Activated T-helper 1 cell treated with anti-CD3 and anti-CD28 coated beads, Interleukin-12 subunit alpha, Interleukin-12 subunit beta, Interleukin-2, Interleukin-4 antibody, amounts not matched to agents 30 ng/mL and 10 ng/mL and 1 ng/mL, durations not matched to agents 14 hours and 24 hours and 36 hours (primary cell): ENCODE results near the gene TBATA. TPM values are rescaled to one million over a fixed set of nuclear protein-coding genes. Genes with fewer than 3 reads are reported as not detected.

Source experiments
- DNase-seq: peaks from one replicate; pipeline ENCODE4 v3.0.0; 2021; ENCODE audit warnings: low spot score
- H3K27ac Mint-ChIP-seq: one replicate; pipeline ENCODE4 v1.8.0; 2021; ENCODE audit warnings: mild to moderate bottlenecking, mixed read lengths
- H3K27me3 Mint-ChIP-seq: one replicate; pipeline ENCODE4 v1.8.0; 2022; ENCODE audit warnings: mild to moderate bottlenecking, moderate library complexity, mixed read lengths; ENCODE audit not compliant: insufficient read depth
- H3K36me3 Mint-ChIP-seq: one replicate; pipeline ENCODE4 v1.8.0; 2021; ENCODE audit warnings: low read depth, mixed read lengths
- H3K4me1 Mint-ChIP-seq: one replicate; pipeline ENCODE4 v1.8.0; 2021; ENCODE audit warnings: low read depth, mixed read lengths
- H3K4me3 Mint-ChIP-seq: one replicate; pipeline ENCODE4 v1.8.0; 2021; ENCODE audit warnings: mild to moderate bottlenecking, moderate library complexity, mixed read lengths
- H3K9me3 Mint-ChIP-seq: one replicate; pipeline ENCODE4 v1.8.0; 2021; ENCODE audit warnings: mixed read lengths
- intact Hi-C: fragments of 100-400 bp; cut with micrococcal nuclease; formaldehyde crosslinking; loops from one replicate; pipeline ENCODE4 v1.15.1; 2024
- total RNA-seq: library from RNA; stranded (reverse); gene quantifications from 2 replicates; pipeline ENCODE4 v1.2.3, GENCODE V29; 2022

The TBATA gene
- total RNA-seq, 1 donor from 2014 or later: not detected

GRCh38 chr10:70816220-70816894 is 31.2 kb upstream of the TBATA start:
- Mint-ChIP-seq H3K4me1 (peaks cover 35% of the 10 kb centered on the region), H3K36me3 (peaks cover 23% of the 10 kb centered on the region), H3K27me3 (no peaks in the 10 kb centered on the region), H3K9me3 (no peaks in the 10 kb centered on the region), H3K27ac (peak overlapping the region; percentile 76), H3K4me3 (peak overlapping the region; percentile 94)
- intact Hi-C loops: loop anchor here (1.0 to 5.0 kb wide), 3 partner anchors 17 to 198 kb away; no protein-coding TSS in a partner anchor
- DNase-seq: peak; percentile 19

DNA sequence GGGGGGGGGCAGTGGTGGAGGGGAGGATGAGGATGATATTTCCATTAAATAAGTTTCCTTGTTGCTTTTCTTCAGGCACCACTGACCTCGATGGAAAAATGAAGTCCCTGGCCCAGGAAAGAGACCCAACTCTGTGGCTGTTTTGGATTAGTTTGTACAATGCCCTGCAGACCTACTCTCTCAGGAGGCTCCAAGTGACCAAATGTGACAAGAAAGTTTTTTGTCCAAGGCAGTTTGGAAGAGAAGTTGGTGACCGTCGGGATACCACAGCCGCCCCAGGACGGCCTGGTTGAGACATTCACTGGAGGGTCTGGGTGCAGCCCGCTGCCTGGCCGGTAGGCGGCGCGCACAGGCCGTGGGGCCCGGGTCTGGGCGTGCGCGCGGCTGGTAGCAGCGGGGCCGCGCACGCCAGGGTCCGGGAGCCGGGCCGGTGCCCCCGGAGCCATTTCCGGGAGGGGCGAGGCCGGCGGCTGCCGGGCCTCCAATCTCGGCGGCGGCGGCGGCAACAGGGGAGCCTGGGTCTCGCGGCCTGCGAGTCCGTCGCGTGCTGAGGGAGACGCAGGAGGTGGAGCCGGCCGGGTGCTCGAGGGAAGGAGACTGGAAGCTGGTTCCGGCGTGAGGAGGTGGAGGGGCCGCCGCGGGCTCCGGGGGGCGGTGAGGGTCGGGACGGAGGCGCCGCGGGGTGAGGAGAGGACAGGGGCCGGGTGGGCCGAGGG is 30.5 kb upstream of the TBATA start, which contains the start of gene SGPL1:
Gene SGPL1 (plus strand): TSS at position 445 of the 716 bp plus-strand sequence. CDS start 906 bp downstream, outside the sequence.
- Mint-ChIP-seq H3K27me3 (no peaks in the 10 kb centered on the region), H3K4me1 (peaks cover 28% of the 10 kb centered on the region), H3K4me3 (peak within 1 kb of the TSS; percentile 94), H3K36me3 (peaks cover 20% of the 10 kb centered on the region), H3K27ac (peak within 1 kb of the TSS; percentile 76), H3K9me3 (no peaks in the 10 kb centered on the region)
- intact Hi-C loops: loop anchor here (1.0 to 5.0 kb wide), 5 partner anchors 18 to 265 kb away; no protein-coding TSS in a partner anchor
- peak; percentile 80 for DNase-seq

- peaks cover 13% of the 10 kb centered on the region for H3K36me3 Mint-ChIP-seq
- H3K4me1 Mint-ChIP-seq: peaks cover 21% of the 10 kb centered on the region
- intact Hi-C loops: no loop called here
- peak overlapping the region; percentile 52 for H3K27ac Mint-ChIP-seq
- H3K9me3 Mint-ChIP-seq: no peaks in the 10 kb centered on the region
- peak overlapping the region; percentile 45 for H3K4me3 Mint-ChIP-seq
- no peak for DNase-seq
- no peaks in the 10 kb centered on the region for H3K27me3 Mint-ChIP-seq
These were observed 28.9 kb upstream of the TBATA start for GRCh38 chr10:70814126-70814525.

GRCh38 chr10:70812814-70813213 is 27.6 kb upstream of the TBATA start:
- intact Hi-C loops: no loop called here
- Mint-ChIP-seq H3K4me3 (no peak overlapping the region), H3K4me1 (peaks cover 14% of the 10 kb centered on the region), H3K27ac (no peak overlapping the region), H3K36me3 (peaks cover 9% of the 10 kb centered on the region), H3K9me3 (no peaks in the 10 kb centered on the region), H3K27me3 (no peaks in the 10 kb centered on the region)
- no peak for DNase-seq

GRCh38 chr10:70811881-70812280 is 26.7 kb upstream of the TBATA start:
- DNase-seq: no peak
- intact Hi-C loops: no loop called here
- Mint-ChIP-seq H3K4me1 (peaks cover 6% of the 10 kb centered on the region), H3K9me3 (no peaks in the 10 kb centered on the region), H3K27ac (no peak overlapping the region), H3K4me3 (no peak overlapping the region), H3K36me3 (peaks cover 4% of the 10 kb centered on the region), H3K27me3 (no peaks in the 10 kb centered on the region)

- Mint-ChIP-seq H3K9me3 (no peaks in the 10 kb centered on the region), H3K27me3 (no peaks in the 10 kb centered on the region), H3K4me3 (no peak overlapping the region), H3K27ac (no peak overlapping the region), H3K4me1 (no peaks in the 10 kb centered on the region), H3K36me3 (no peaks in the 10 kb centered on the region)
- DNase-seq: no peak
- intact Hi-C loops: no loop called here
These were observed 25.8 kb upstream of the TBATA start for GRCh38 chr10:70810967-70811366.

- no peak for DNase-seq
- H3K27me3 Mint-ChIP-seq: peaks cover 3% of the 10 kb centered on the region
- no peak overlapping the region for H3K4me3 Mint-ChIP-seq
- intact Hi-C loops: no loop called here
- H3K9me3 Mint-ChIP-seq: no peaks in the 10 kb centered on the region
- no peak overlapping the region for H3K27ac Mint-ChIP-seq
- H3K36me3 Mint-ChIP-seq: no peaks in the 10 kb centered on the region
- no peaks in the 10 kb centered on the region for H3K4me1 Mint-ChIP-seq
These were observed 24.5 kb upstream of the TBATA start for GRCh38 chr10:70809726-70810125.

DNA sequence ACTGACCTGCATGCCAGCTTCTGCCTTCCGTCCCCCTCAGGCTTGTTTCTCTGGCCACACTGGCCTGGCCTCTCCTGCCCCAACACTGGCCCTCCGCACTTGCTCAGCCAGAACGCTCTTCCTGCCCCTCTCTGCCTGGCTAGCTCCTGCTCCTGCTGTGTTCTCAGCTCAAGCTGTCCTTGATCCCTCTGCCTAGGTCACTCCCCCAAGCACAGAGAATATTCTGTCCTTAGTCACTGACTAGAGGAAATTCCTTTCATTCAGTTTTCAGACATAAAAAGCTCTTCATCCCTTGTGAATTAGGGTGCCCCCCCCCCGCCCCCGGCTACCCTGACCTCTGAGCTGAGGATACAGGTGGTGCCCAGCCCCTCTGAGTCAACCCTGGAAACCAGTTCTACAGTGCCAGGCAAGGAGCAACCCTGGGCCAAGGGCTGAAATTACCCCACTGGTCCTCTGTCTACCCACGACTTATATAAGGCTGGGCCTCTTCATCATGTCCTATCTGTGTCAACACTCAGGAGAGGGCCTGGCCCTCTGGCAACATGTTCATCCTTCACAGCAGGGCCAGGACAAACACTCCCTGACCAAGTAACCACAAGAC is 23.9 kb upstream of the TBATA start:
- no peak overlapping the region for H3K4me3 Mint-ChIP-seq
- no peak overlapping the region for H3K27ac Mint-ChIP-seq
- peaks cover 3% of the 10 kb centered on the region for H3K27me3 Mint-ChIP-seq
- H3K36me3 Mint-ChIP-seq: no peaks in the 10 kb centered on the region
- no peak for DNase-seq
- H3K9me3 Mint-ChIP-seq: no peaks in the 10 kb centered on the region
- intact Hi-C loops: no loop called here
- no peaks in the 10 kb centered on the region for H3K4me1 Mint-ChIP-seq

- no peaks in the 10 kb centered on the region for H3K36me3 Mint-ChIP-seq
- no peak overlapping the region for H3K4me3 Mint-ChIP-seq
- no peak overlapping the region for H3K27ac Mint-ChIP-seq
- peaks cover 6% of the 10 kb centered on the region for H3K27me3 Mint-ChIP-seq
- no peaks in the 10 kb centered on the region for H3K4me1 Mint-ChIP-seq
- intact Hi-C loops: no loop called here
- DNase-seq: no peak
- H3K9me3 Mint-ChIP-seq: no peaks in the 10 kb centered on the region
These were observed 22.4 kb upstream of the TBATA start for GRCh38 chr10:70807556-70807955.

DNA sequence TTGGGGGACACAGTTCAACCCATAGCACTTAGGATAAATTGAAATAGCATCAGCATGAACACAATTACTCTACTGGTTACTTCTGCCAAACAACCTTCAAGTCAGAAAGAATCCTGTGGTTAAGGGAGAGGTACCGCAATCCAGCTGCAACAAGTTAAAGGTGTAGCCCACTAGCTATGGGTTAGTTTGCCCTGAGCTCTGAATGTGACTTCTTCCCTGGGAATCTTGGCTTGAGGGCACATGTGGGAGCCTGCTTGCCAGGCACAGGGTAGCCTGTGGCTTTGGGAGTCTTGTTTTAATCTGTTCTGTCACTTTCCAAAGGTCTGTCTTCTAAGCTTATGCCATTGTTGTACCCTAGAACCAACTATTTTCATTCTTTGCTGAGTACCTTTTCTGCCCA is 21.7 kb upstream of the TBATA start:
- no peak overlapping the region for H3K4me3 Mint-ChIP-seq
- no peaks in the 10 kb centered on the region for H3K4me1 Mint-ChIP-seq
- H3K9me3 Mint-ChIP-seq: no peaks in the 10 kb centered on the region
- DNase-seq: no peak
- H3K36me3 Mint-ChIP-seq: no peaks in the 10 kb centered on the region
- no peak overlapping the region for H3K27ac Mint-ChIP-seq
- intact Hi-C loops: no loop called here
- H3K27me3 Mint-ChIP-seq: peaks cover 12% of the 10 kb centered on the region

DNA sequence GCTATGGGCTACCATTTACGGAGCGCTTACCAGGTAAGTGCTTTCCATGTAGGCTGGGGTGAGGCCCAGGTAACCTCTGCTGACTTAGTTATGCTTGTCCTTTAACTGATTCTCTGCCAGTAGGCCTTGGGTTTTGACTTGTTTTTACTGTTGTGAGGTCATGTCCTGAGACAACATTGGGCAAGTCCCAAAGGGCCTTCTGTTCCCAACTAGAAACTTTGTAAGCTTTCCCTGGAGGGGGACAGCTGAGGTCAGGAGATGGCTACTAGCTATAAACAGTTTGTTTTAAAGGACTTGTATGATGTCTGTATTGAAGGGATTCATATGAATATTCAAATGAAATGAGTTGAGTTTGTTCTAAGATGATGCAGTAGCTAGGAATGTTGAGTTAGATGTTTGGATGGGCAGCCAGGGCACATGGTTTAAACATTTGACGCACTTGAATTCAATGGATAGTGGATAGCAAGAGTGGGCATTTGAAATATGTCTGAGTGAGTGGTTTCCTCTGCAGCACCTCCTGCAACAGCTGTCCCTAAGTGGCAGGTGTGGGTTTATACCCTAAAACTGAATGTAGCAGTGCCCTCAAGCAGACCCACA is 20.5 kb upstream of the TBATA start:
- intact Hi-C loops: no loop called here
- Mint-ChIP-seq H3K27me3 (peaks cover 17% of the 10 kb centered on the region), H3K4me3 (no peak overlapping the region), H3K27ac (no peak overlapping the region), H3K4me1 (no peaks in the 10 kb centered on the region), H3K36me3 (no peaks in the 10 kb centered on the region), H3K9me3 (no peaks in the 10 kb centered on the region)
- DNase-seq: no peak

DNA sequence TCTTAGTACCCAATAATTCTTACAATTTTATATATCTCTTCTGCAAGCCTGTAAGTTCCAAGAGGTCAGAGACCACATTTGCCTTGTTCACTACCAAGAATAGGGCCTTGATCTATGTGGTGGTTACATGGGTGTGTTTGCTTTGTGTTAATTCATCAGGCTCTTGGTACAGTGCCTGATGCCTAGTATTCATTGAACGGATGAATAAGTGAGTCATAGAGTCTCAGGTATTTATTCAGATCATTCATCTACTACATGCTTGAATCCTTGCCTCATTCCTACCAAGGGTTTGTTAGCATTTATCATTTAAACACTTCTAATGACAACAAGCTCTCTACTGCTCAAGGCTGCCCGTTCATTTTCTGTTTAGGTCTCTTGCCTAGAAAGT is 19.2 kb upstream of the TBATA start:
- Mint-ChIP-seq H3K36me3 (no peaks in the 10 kb centered on the region), H3K9me3 (no peaks in the 10 kb centered on the region), H3K27me3 (peaks cover 19% of the 10 kb centered on the region), H3K27ac (no peak overlapping the region), H3K4me3 (no peak overlapping the region), H3K4me1 (no peaks in the 10 kb centered on the region)
- DNase-seq: no peak
- intact Hi-C loops: no loop called here
